Fibroblast of mammary gland (primary cell): ENCODE results near the gene BNIP3.

ENCODE experiments used
- DNase-seq: peaks from one replicate; pipeline ENCODE4 v3.0.0-alpha.2; 2010; ENCODE audit warnings: low read depth
- H3K4me3 ChIP-seq: 2 replicates; pipeline ENCODE4 v1.5.1; 2011; ENCODE audit warnings: low read depth, mild to moderate bottlenecking, low read length, moderate library complexity; ENCODE audit not compliant: control insufficient read depth
- CTCF ChIP-seq: conservative IDR thresholded peaks from 2 replicates; pipeline ENCODE4 v1.5.1; 2011; ENCODE audit warnings: low read depth, low read length, inconsistent platforms; ENCODE audit not compliant: control insufficient read depth, insufficient read depth

Gene BNIP3

GRCh38 chr10:132003282-132003924, 21.7 kb upstream of the BNIP3 start:
- DNase-seq, result no peak
- TF ChIP-seq CTCF, result no peak
- H3K4me3 ChIP-seq, result no peak overlapping the region

- no peak for DNase-seq
- no peak for TF ChIP-seq CTCF
Observed at GRCh38 chr10:132002004-132002403, 20.3 kb upstream of the BNIP3 start.

GRCh38 chr10:132001238-132001972, 19.7 kb upstream of the BNIP3 start:
- H3K4me3 ChIP-seq, result peak overlapping the region; percentile 7
- TF ChIP-seq CTCF, result peak; percentile 7
- DNase-seq, result peak; percentile 72

More at GRCh38 chr10:132002004-132002403, 20.3 kb upstream of the BNIP3 start:
- H3K4me3 ChIP-seq, result no peak overlapping the region

GRCh38 chr10:131998845-131999681, 17.3 kb upstream of the BNIP3 start:
- no peak for DNase-seq
- no peak for TF ChIP-seq CTCF
- no peak overlapping the region for H3K4me3 ChIP-seq

- DNase-seq, result no peak
- H3K4me3 ChIP-seq, result no peak overlapping the region
- no peak for TF ChIP-seq CTCF
Observed at GRCh38 chr10:131998050-131998844, 16.5 kb upstream of the BNIP3 start.
